Heart left ventricle (tissue), 16 donors: ENCODE measurements around the gene G0S2. TPM values are rescaled to one million over a fixed set of nuclear protein-coding genes. Genes with fewer than 3 reads are reported as not detected.

Experiments
- ATAC-seq, 4 donors: fragments of 200-7000 bp; cut with Tn5 transposase; one replicate each; pipeline ENCODE4 v1.9.1; 2020 to 2022; ENCODE audit warnings: moderate library complexity in 4 of 4, mild to moderate bottlenecking in 3 of 4, moderate number of reproducible peaks in 1 of 4
- DNase-seq, 5 donors: peaks; one replicate each; pipeline ENCODE4 v3.0.0-alpha.2; 2020
- H3K27ac ChIP-seq, 12 donors: fragments of 200-600 bp; sonication (generic) in 4 of 12; one replicate each; pipeline versions ENCODE4 v1.5.0 to v1.8.0; 2016 to 2022; ENCODE audit warnings: mild to moderate bottlenecking in 2 of 12
- H3K27me3 ChIP-seq, 9 donors: fragments of 200-600 bp; sonication (generic) in 2 of 9; one replicate each; pipeline versions ENCODE4 v1.5.1 to v1.8.0; 2016 to 2022; ENCODE audit warnings: mild to moderate bottlenecking in 3 of 9
- H3K36me3 ChIP-seq, 9 donors: fragments of 200-600 bp; sonication (generic) in 2 of 9; one replicate each; pipeline versions ENCODE4 v1.5.0 to v1.8.0; 2018 to 2022; ENCODE audit warnings: mild to moderate bottlenecking in 2 of 9
- H3K4me1 ChIP-seq, 12 donors: fragments of 200-600 bp; sonication (generic) in 4 of 12; one replicate each; pipeline versions ENCODE4 v1.5.0 to v1.8.0; 2016 to 2022; ENCODE audit warnings: mild to moderate bottlenecking in 3 of 12
- H3K4me3 ChIP-seq, 12 donors: fragments of 200-600 bp; sonication (generic) in 4 of 12; one replicate each; pipeline versions ENCODE4 v1.5.0 to v1.8.0; 2017 to 2022; ENCODE audit warnings: mild to moderate bottlenecking in 9 of 12, moderate library complexity in 4 of 12
- H3K9me3 ChIP-seq, 12 donors: fragments of 200-600 bp; sonication (generic) in 4 of 12; one replicate each; pipeline versions ENCODE4 v1.5.0 to v1.8.0; 2016 to 2022; ENCODE audit warnings: mild to moderate bottlenecking in 1 of 12
- CTCF ChIP-seq, 12 donors: fragments of 200-600 bp; sonication (generic) in 4 of 12; IDR thresholded peaks; one replicate each; pipeline versions ENCODE4 v1.5.0 to v1.8.0; 2018 to 2022; ENCODE audit warnings: antibody characterized with exemption in 12 of 12, mild to moderate bottlenecking in 5 of 12
- POLR2A ChIP-seq, 2 donors: fragments of 450-650 bp; IDR thresholded peaks; one replicate each; pipeline ENCODE4 v1.6.1; 2017; ENCODE audit warnings: antibody characterized with exemption in 2 of 2, mild to moderate bottlenecking in 2 of 2, moderate library complexity in 2 of 2
- WGBS, 4 donors: extraction: QIAGEN DNeasy Blood & Tissue Kit in 2 of 4; methylation state at CpG; one replicate each; pipeline versions ENCODE4 v1.1.5 to v1.1.7; 2013 to 2018; 5-methylcytosine and 5-hydroxymethylcytosine counted together
- intact Hi-C, 10 donors: fragments of 100-400 bp; cut with DNase I; formaldehyde crosslinking; loops; one replicate each; pipeline versions ENCODE4 v1.11.1 to v1.14.2; 2022
- polyA plus RNA-seq, 2 donors: library from polyadenylated mRNA; stranded (reverse); fragments of 200-250 nt; gene quantifications; one replicate each; pipeline ENCODE4 v1.2.3, GENCODE V29; 2013
- total RNA-seq, 9 donors: library from RNA; depleted of rRNA in 2 of 9; stranded (reverse); fragments of >200 nt in 2 of 9; fragmentation: NEBNext Ultra II Directional in 3 of 9; extraction: Animal tissue kit (Norgen Biotek cat#: 25700) in 3 of 9; gene quantifications; one replicate each; pipeline versions ENCODE4 v1.1.0 to v1.2.4, GENCODE V29; 2016 to 2023
- donor health status: ischemic (EF 13 %, LVEDD 7.1; RV severe dilation, severe dysfunction).
- donor health status: healthy with polysubstance abuse.
- donor health status: DM: no; HTN: yes; CAD: no.
- donor health status: DM: no; HTN: no; CAD: no.
- donor health status: ischemic (EF 25% LVEDD 6.9; RV normal size, moderate dysfunction).
- donor health status: ischemic (EF 25% LVEDD 5.7; RV mildly dilated, moderate dysfunction).
- donor health status: healthy.
- donor health status: DM: yes; HTN: yes; CAD: no.
- donor health status: ischemic (EF 35%, LVEDD 5.7; RV mildly dilated, moderate dysfunction).
- donor health status: nonischemic (EF 11% LVEDD 7.7; RV severe dilation, severe dysfunction).
- donor health status: DM: yes; HTN: yes; CAD: no.
- donor health status: PGD.
- donor health status: ischemic (EF 29% LVEDD 5.4; RV normal size, mild dysfunction).
- donor health status: nonischemic (EF 23%, LVEDD 6.1; RV moderate dilation, normal function).

Gene G0S2
- total and polyA plus RNA-seq, 11 donors = 87.6 to 600 (median 212) TPM

GRCh38 chr1:209627027-209627731 is 48.0 kb upstream of the G0S2 start:
- H3K9me3 ChIP-seq = no peaks in the 10 kb centered on the region
- H3K4me1 ChIP-seq = peaks cover 0 to 59% (median 40%) of the 10 kb centered on the region in 12 donors
- TF ChIP-seq POLR2A (IDR thresholded peaks at IDR 0.05) = no peak
- TF ChIP-seq CTCF (IDR thresholded peaks at IDR 0.05) = no peak
- intact Hi-C loops = loop anchor here (1.0 to 10.0 kb wide), 11 partner anchors 22 to 120 kb away; partner anchors contain the start of gene G0S2 (in 1 of the 10)
- 53 to 81% (median 56%) methylated on average over 3 to 16 of the region's 16 CpGs for WGBS, 4 donors
- peak in 1 of 5 donors; percentile 40 for DNase-seq
- no peaks in the 10 kb centered on the region for H3K36me3 ChIP-seq
- peak overlapping the region in 5 of 12 donors; percentile 13 to 56 (median 22) for H3K27ac ChIP-seq
- ATAC-seq = no peak
- peak overlapping the region in 2 of 12 donors; percentile 7 to 38 for H3K4me3 ChIP-seq
- no peaks in the 10 kb centered on the region for H3K27me3 ChIP-seq

- no peaks in the 10 kb centered on the region for H3K36me3 ChIP-seq
- intact Hi-C loops = loop anchor here (1.0 to 10.0 kb wide), 11 partner anchors 23 to 120 kb away; partner anchors contain the start of gene G0S2 (in 1 of the 10)
- H3K27ac ChIP-seq = peak overlapping the region in 4 of 12 donors; percentile 4 to 55 (median 38)
- DNase-seq = peak; percentile 78 to 88 (median 81)
- H3K27me3 ChIP-seq = no peaks in the 10 kb centered on the region
- no peaks in the 10 kb centered on the region for H3K9me3 ChIP-seq
- TF ChIP-seq CTCF (IDR thresholded peaks at IDR 0.05) = peak; percentile 95 to 99 (median 97)
- TF ChIP-seq POLR2A (IDR thresholded peaks at IDR 0.05) = no peak
- peak overlapping the region in 2 of 12 donors; percentile 7 to 38 for H3K4me3 ChIP-seq
- peaks cover 0 to 55% (median 37%) of the 10 kb centered on the region in 12 donors for H3K4me1 ChIP-seq
- WGBS, 4 donors = 29 to 80% (median 42%) methylated on average over 1 to 16 of the region's 16 CpGs
- ATAC-seq = peak; percentile 29 to 77 (median 72)
Measured at GRCh38 chr1:209627732-209628196, 47.4 kb upstream of the G0S2 start.

- intact Hi-C loops = loop anchor here in 9 of 10 donors (5.0 to 10.0 kb wide), 6 partner anchors 36 to 119 kb away; partner anchors contain the start of gene G0S2 (in 1 of the 9)
Measured at GRCh38 chr1:209628618-209629299, 46.5 kb upstream of the G0S2 start.

More at GRCh38 chr1:209628618-209629299, 46.5 kb upstream of the G0S2 start:
- WGBS, 4 donors = 95 to 97% (median 96%) methylated on average over 7 of the region's 7 CpGs
- ATAC-seq = no peak
- H3K27me3 ChIP-seq = no peaks in the 10 kb centered on the region
- no peaks in the 10 kb centered on the region for H3K36me3 ChIP-seq
- peaks cover 0 to 55% (median 37%) of the 10 kb centered on the region in 12 donors for H3K4me1 ChIP-seq
- TF ChIP-seq POLR2A (IDR thresholded peaks at IDR 0.05) (no peak), CTCF (IDR thresholded peaks at IDR 0.05) (no peak)
- H3K27ac ChIP-seq = peak overlapping the region in 1 of 12 donors; percentile 22
- DNase-seq = no peak
- H3K4me3 ChIP-seq = no peak overlapping the region
- H3K9me3 ChIP-seq = no peaks in the 10 kb centered on the region
